Fibroblast of lung (primary cell): Measurements from ENCODE around the gene NUP214.

Experiments used
- EZH2 ChIP-seq: IDR thresholded peaks from 2 replicates; pipeline ENCODE4 v1.5.1; 2012; ENCODE audit warnings: low read length, control low read depth, mild to moderate bottlenecking; ENCODE audit errors: missing control alignments
- TF ChIP-seq, protein P1 (sequence below), 2 donors: IDR thresholded peaks in 1 of 2; conservative IDR thresholded peaks in 1 of 2; 1 replicate in 1 of 2; 2 replicates in 1 of 2; pipeline ENCODE4 v1.5.1; 2011 to 2012; ENCODE audit warnings: low read length in 2 of 2, control low read depth in 1 of 2, inconsistent platforms in 1 of 2, low read depth in 1 of 2, mild to moderate bottlenecking in 1 of 2

DNA sequence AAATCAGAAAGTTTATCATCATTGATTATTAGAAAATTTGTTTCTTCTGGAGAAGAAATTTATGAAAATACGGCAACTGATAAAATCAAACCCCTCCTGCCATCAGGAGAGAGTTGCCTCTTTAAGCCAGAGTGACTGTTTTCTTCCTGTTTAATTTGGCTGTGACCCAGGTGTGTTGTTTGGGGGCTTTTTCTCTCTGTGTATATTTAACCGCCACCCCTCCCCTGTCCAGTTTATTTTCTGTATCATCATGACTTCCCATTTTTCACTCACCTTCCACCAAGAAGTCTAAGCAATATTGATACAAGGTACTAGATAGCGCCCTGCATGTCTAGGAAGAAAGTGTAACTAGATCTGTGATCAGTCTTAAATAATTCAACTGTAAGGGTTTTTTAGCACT, 100.8 kb downstream of the NUP214 start:
- TF ChIP-seq, protein P1, sequence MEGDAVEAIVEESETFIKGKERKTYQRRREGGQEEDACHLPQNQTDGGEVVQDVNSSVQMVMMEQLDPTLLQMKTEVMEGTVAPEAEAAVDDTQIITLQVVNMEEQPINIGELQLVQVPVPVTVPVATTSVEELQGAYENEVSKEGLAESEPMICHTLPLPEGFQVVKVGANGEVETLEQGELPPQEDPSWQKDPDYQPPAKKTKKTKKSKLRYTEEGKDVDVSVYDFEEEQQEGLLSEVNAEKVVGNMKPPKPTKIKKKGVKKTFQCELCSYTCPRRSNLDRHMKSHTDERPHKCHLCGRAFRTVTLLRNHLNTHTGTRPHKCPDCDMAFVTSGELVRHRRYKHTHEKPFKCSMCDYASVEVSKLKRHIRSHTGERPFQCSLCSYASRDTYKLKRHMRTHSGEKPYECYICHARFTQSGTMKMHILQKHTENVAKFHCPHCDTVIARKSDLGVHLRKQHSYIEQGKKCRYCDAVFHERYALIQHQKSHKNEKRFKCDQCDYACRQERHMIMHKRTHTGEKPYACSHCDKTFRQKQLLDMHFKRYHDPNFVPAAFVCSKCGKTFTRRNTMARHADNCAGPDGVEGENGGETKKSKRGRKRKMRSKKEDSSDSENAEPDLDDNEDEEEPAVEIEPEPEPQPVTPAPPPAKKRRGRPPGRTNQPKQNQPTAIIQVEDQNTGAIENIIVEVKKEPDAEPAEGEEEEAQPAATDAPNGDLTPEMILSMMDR (conservative IDR thresholded peaks at IDR 0.05 in 1 of 2, IDR thresholded peaks at IDR 0.05 in 1 of 2; ENCODE audit: low read depth in 1 of 2, low read length in 2 of 2): no peak
- TF ChIP-seq EZH2: no peak
